Nephron progenitor cell (in vitro differentiated cells): ENCODE measurements around the gene MS4A18.
"Not testable (repeated sequence)": the region's sequence is repeated elsewhere in the genome, so short reads cannot be mapped to it uniquely, and the experiment has no call there.

ENCODE experiments used
- DNase-seq: peaks from one replicate; pipeline ENCODE4 v3.0.0; 2021
- H3K27ac Mint-ChIP-seq: 2 replicates; pipeline ENCODE4 v1.8.0; 2021; ENCODE audit warnings: mild to moderate bottlenecking, moderate library complexity, mixed read lengths
- H3K27me3 Mint-ChIP-seq: 2 replicates; pipeline ENCODE4 v1.8.0; 2021; ENCODE audit warnings: mild to moderate bottlenecking, low read depth, mixed read lengths; ENCODE audit not compliant: poor library complexity
- H3K36me3 Mint-ChIP-seq: 2 replicates; pipeline ENCODE4 v1.8.0; 2021; ENCODE audit warnings: low read depth, mixed read lengths
- H3K4me1 Mint-ChIP-seq: 2 replicates; pipeline ENCODE4 v1.8.0; 2021; ENCODE audit warnings: mixed read lengths
- H3K4me3 Mint-ChIP-seq: 2 replicates; pipeline ENCODE4 v1.8.0; 2021; ENCODE audit warnings: mild to moderate bottlenecking, moderate library complexity, mixed read lengths
- H3K9me3 Mint-ChIP-seq: 2 replicates; pipeline ENCODE4 v1.8.0; 2021; ENCODE audit warnings: mild to moderate bottlenecking, moderate library complexity, mixed read lengths
- TF ChIP-seq, protein P1 (sequence below): fragments of 200-600 bp; sonication (generic); IDR thresholded peaks from 2 replicates; pipeline ENCODE4 v1.5.0; 2021; ENCODE audit warnings: antibody characterized with exemption

Gene MS4A18

DNA sequence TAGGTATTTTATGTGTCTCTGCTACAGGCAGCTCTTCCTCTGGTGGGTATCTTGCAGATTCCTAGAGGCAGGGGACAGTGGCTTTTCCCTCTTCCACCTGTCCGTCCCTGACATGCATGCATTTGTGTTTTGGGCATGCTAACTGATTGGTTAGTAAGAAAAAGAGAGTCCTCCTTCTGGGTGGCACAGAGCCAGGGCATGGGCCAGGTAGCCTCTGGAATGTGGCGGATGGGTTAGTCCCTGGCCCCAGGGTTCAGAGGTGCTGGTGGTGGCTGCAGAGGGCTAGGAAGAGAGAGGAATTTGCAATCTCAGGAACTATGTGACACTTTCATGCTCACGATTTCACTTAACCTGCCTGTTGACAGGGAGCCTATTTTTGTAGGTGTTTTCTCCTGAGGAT lies 26.4 kb downstream of the MS4A18 start:
- H3K9me3 Mint-ChIP-seq = no peaks in the 10 kb centered on the region
- DNase-seq = no peak
- no peak overlapping the region for H3K4me3 Mint-ChIP-seq
- TF ChIP-seq, protein P1, sequence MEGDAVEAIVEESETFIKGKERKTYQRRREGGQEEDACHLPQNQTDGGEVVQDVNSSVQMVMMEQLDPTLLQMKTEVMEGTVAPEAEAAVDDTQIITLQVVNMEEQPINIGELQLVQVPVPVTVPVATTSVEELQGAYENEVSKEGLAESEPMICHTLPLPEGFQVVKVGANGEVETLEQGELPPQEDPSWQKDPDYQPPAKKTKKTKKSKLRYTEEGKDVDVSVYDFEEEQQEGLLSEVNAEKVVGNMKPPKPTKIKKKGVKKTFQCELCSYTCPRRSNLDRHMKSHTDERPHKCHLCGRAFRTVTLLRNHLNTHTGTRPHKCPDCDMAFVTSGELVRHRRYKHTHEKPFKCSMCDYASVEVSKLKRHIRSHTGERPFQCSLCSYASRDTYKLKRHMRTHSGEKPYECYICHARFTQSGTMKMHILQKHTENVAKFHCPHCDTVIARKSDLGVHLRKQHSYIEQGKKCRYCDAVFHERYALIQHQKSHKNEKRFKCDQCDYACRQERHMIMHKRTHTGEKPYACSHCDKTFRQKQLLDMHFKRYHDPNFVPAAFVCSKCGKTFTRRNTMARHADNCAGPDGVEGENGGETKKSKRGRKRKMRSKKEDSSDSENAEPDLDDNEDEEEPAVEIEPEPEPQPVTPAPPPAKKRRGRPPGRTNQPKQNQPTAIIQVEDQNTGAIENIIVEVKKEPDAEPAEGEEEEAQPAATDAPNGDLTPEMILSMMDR = no peak
- H3K27ac Mint-ChIP-seq = no peak overlapping the region
- H3K27me3 Mint-ChIP-seq = peaks cover 23% of the 10 kb centered on the region
- no peaks in the 10 kb centered on the region for H3K36me3 Mint-ChIP-seq
- H3K4me1 Mint-ChIP-seq = no peaks in the 10 kb centered on the region

DNA sequence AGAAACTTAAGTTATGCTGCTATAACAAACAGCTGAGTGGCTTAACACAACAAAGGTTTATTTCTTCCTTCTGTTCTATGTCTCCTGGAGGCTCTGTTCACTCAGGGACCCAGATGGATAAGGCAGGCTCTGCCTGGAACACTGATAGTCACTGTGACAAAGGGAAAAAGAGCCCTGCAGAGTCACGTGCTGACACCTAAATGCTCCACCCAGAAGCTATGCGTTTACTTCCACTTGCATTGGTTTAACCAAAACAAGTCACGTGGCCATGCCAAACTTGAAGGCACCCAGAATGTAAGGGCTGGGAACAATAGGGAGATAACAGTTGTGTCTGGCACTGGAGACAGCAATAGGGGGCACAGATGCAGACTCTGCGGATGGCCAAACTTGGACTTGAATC lies 28.8 kb downstream of the MS4A18 start:
- no peaks in the 10 kb centered on the region for H3K36me3 Mint-ChIP-seq
- no peak for DNase-seq

DNA sequence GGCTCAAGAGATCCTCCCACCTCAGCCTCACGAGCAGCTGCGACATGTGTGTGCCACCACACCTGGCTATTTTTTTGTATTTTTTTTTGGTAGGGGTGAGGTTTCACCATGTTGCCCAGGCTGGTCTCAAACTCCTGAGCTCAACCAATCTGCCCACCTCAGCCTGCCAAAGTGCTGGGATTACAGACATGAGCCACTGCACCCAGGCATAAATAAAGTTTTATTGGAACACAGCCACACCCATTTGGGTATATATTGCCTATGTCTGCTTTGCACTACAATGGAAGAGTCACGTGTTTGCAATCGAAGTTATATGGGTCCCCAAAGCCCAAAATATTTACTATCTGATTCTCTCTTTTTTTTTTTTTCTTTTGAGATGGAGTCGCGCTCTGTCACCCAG lies 30.4 kb downstream of the MS4A18 start:
- no peaks in the 10 kb centered on the region for H3K4me1 Mint-ChIP-seq

More for the DNA sequence above, 28.8 kb downstream of the MS4A18 start:
- Mint-ChIP-seq H3K4me3 (no peak overlapping the region), H3K27ac (no peak overlapping the region), H3K27me3 (peaks cover 29% of the 10 kb centered on the region), H3K4me1 (no peaks in the 10 kb centered on the region), H3K9me3 (peaks cover 9% of the 10 kb centered on the region)
- TF ChIP-seq, protein P1 = no peak

DNA sequence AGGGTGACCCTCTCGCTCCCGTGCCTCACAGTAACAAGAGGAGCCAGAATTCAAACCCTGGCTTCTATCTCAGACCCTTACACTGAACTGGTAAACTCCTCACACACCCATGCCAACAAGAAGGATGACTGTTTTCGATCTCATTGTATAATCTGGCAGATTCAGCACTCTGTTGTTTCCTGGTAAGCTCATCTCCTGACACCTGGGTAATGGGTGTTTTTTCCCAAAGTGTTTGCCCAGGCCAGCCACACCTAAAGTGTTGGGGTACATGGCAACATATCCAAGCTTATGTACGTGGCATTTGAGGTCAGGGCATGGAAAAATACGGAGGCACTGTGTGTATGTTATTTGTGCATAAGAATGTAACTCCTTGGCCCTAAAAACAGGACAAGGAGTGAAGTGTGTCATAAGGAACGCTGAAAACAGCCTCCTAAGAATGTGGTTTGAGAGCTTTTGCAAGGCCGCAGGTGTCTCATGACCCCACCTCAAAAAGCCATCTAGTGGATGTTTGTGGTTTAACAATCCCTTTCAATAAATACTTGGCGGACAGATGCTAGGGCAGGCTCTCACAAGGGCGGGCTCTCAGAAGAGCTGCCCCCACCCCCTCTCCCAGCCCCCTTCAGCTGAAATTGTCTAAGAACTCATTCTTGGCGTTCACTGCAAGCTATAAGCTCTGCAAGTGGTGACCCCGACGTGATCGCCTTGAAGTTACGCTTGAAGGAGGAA lies 31.9 kb downstream of the MS4A18 start, which contains the start of gene MS4A15:
Gene MS4A15, plus strand, starts transcription at position 561 of the 726 bp plus-strand sequence. CDS start 6,867 bp downstream, outside the sequence.
- H3K27me3 Mint-ChIP-seq = peaks cover 35% of the 10 kb centered on the region
- TF ChIP-seq, protein P1 = peak; percentile 48
- H3K4me3 Mint-ChIP-seq = no peak within 1 kb of the TSS
- H3K36me3 Mint-ChIP-seq = no peaks in the 10 kb centered on the region
- no peaks in the 10 kb centered on the region for H3K4me1 Mint-ChIP-seq
- H3K27ac Mint-ChIP-seq = no peak within 1 kb of the TSS
- no peak for DNase-seq
- H3K9me3 Mint-ChIP-seq = peaks cover 9% of the 10 kb centered on the region

More for the DNA sequence above, 30.4 kb downstream of the MS4A18 start:
- Mint-ChIP-seq H3K4me3 (no peak overlapping the region), H3K36me3 (no peaks in the 10 kb centered on the region), H3K9me3 (peaks cover 9% of the 10 kb centered on the region), H3K27me3 (peaks cover 36% of the 10 kb centered on the region), H3K27ac (no peak overlapping the region)
- no peak for DNase-seq
- TF ChIP-seq, protein P1 = no peak

DNA sequence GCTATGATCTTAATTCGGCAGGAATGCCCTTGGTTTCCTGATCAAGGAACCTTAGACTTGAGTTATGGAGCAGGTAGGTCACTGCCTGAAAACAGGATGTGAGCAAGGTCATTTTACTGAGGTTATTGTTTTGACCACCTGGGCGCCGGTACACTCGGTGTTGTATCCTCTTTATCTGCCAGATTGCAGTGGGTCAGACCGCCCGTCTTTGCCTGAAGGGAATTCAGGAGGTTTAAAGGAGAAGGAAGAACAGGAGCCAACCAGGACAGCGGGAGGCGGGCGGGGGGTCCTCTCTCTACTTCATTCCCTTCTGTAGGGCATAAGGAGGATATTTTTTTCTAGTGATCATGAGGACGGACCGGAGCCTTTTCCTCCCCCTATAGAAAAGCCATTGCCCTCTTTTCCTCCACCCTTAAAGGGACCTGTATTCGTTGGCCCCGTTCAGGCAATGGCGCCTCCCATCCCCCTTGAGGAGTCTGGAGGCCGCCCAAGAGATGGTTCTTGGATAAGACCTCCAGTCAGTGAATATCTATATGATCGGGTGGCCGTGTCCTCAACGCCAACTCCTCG lies 32.8 kb downstream of the MS4A18 start:
- Mint-ChIP-seq H3K27ac (no peak overlapping the region), H3K4me1 (no peaks in the 10 kb centered on the region), H3K27me3 (peaks cover 33% of the 10 kb centered on the region)

DNA sequence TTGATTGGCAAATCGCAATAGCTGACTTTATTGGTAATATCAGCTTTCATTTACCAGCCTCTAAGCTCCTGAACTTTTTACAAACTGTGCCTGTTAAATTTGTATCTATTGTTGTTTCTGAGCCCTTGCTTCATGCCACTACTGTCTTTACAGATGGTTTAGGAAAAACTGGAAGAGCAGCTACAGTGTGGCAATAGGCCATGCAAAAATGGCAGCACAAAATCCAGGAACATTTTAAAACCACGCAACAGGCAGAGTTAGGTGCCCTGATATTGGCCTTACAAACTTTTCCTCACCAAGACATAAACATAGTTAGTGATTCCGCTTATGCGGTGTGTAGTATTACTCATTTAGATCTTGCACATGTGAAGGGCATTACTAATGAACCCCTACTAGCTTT lies 34.2 kb downstream of the MS4A18 start:
- peaks cover 27% of the 10 kb centered on the region for H3K27me3 Mint-ChIP-seq
- not testable (repeated sequence) for DNase-seq, H3K27ac Mint-ChIP-seq, H3K4me1 Mint-ChIP-seq, H3K4me3 Mint-ChIP-seq, H3K9me3 Mint-ChIP-seq, H3K36me3 Mint-ChIP-seq

More for the DNA sequence above, 32.8 kb downstream of the MS4A18 start:
- TF ChIP-seq, protein P1 = no peak
- Mint-ChIP-seq H3K4me3 (no peak overlapping the region), H3K9me3 (peaks cover 9% of the 10 kb centered on the region), H3K36me3 (no peaks in the 10 kb centered on the region)
- DNase-seq = no peak

DNA sequence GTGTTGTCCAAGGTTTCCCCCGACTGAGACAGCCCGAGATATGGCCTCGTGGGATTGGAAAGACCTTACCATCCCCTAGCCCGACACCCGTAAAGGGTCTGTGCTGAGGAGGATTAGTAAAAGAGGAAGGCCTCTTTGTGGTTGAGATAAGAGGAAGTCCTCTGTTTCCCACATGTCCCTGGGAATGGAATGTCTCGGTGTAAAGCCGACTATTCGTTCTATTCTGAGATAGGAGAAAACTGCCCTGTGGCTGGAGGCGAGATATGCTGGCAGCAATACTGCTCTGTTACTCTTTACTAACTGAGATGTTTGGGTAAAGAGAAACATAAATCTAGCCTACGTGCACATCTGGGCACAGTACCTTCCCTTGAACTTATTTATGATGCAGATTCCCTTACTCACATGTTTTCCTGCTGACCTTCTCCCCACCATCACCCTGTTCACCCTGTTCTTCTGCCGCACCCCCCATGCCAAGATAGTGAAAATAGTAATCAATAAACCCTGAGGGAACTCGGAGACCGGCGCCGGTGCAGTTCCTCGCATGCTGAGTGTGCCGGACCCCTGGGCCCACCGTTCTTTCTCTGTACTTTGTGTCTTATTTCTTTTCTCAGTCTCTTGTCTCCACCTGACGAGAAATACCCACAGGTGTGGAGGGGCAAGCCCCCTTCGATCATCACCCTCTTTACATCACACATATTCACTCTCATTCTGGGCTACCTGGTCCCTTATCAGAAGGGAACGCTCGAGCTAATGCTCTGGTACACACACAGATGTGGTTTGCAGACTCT lies 35.1 kb downstream of the MS4A18 start:
- H3K9me3 Mint-ChIP-seq, H3K4me1 Mint-ChIP-seq, H3K36me3 Mint-ChIP-seq, H3K4me3 Mint-ChIP-seq, DNase-seq, H3K27ac Mint-ChIP-seq: not testable (repeated sequence)
- peaks cover 27% of the 10 kb centered on the region for H3K27me3 Mint-ChIP-seq
